Activated CD8-positive, alpha-beta memory T cell treated with anti-CD3 and anti-CD28 coated beads for 36 hours (primary cell): ENCODE measurements around the gene FAM151B. TPM values are rescaled to one million over a fixed set of nuclear protein-coding genes. Genes with fewer than 3 reads are reported as not detected.
"Not testable (repeated sequence)": the region's sequence is repeated elsewhere in the genome, so short reads cannot be mapped to it uniquely, and the experiment has no call there.

Source experiments
- CTCF ChIA-PET: fragments of 350-600 bp; sonication (Branson Sonifier 250); formaldehyde crosslinking; loops from one replicate; lab custom pipeline; 2021; ENCODE audit warnings: antibody characterized with exemption; lab: Charles Lee
- POLR2A ChIA-PET: fragments of 350-600 bp; sonication (Branson Sonifier 250); formaldehyde crosslinking; loops from one replicate; lab custom pipeline; 2021; ENCODE audit warnings: antibody characterized with exemption; lab: Charles Lee
- total RNA-seq, 2 experiments: library from RNA; stranded (reverse); gene quantifications; one replicate each; pipeline ENCODE4 v1.2.3, GENCODE V29; 2021

Gene FAM151B
- total RNA-seq, 2 experiments from 2014 or later, result 0.10 to 0.42 TPM

DNA sequence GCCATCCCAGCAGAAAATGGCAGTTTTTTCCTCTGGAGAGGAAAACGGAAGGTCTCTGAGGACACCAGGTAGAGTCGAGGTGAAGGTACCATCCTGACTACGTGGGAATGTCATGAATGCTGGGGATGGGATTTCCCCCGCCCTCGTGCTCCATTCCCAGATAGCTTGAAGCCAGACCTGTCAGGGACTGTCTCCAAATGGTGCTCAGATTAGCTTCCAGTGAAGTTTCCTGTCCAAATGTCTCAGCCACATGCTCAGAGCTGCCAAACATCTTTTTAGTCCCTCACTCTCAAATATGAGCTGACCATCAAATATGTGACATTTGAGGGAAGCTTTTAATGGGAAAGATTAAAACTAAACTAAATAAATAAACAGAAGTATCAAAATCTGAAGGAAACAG, 89.8 kb downstream of the FAM151B start:
- ChIA-PET POLR2A (no interaction called here), CTCF (no interaction called here)

DNA sequence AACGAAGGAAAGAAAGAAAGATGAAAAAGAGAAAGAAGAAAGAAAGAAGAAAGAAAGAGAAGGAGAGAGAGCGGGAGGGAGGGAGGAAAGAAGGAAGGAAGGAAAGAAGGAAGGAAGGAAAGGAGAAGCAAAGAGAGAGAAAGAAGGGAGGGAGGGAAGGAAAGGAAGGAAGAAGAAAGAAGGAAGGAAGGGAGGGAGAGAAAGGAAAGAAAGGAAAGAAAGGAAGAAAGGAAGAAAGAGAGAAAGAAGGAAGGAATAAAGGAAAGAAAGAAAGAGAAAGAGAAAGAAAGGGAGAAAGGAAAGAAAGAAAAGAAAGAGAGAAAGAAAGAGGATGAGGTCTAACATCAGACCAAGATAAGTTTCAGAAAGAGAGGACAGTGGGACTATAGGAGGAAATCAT, 91.2 kb downstream of the FAM151B start:
- CTCF ChIA-PET, result no interaction called here
- POLR2A ChIA-PET, result no interaction called here

DNA sequence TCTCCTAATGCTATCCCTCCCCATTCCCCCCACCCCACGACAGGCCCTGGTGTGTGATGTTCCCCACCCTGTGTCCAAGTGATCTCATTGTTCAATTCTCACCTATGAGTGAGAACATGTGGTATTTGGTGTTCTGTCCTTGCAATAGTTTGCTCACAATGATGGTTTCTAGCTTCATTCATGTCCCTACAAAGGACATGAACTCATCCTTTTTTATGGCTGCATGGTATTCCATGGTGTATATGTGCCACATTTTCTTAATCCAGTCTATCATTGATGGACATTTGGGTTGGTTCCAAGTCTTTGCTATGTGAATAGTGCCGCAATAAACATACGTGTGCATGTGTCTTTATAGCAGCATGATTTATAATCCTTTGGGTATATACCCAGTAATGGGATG, 92.4 kb downstream of the FAM151B start:
- POLR2A ChIA-PET, CTCF ChIA-PET: not testable (repeated sequence)

DNA sequence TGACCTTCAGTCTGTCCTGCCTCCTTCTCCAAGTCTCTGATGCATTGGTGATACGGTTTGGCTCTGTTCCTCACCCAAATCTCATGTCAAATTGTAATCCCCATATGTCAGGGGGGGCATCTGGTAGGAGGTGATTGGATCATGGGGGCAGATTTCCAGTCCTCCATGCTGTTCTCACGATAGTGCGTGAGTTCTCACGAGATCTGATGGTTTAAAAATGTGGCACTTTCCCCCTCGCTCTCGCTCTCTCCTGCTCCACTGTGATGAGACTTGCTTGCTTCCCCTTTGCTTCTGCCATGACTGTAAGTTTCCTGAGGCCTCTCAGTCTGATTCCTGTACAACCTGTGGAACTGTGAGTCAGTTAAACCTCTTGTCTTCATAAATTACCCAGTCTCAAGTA, 96.9 kb downstream of the FAM151B start:
- CTCF ChIA-PET, result interaction anchor here (0.6 kb wide), 1 partner anchor 36 kb away, joined by 3 read pairs; no protein-coding TSS in a partner anchor
- POLR2A ChIA-PET, result no interaction called here

DNA sequence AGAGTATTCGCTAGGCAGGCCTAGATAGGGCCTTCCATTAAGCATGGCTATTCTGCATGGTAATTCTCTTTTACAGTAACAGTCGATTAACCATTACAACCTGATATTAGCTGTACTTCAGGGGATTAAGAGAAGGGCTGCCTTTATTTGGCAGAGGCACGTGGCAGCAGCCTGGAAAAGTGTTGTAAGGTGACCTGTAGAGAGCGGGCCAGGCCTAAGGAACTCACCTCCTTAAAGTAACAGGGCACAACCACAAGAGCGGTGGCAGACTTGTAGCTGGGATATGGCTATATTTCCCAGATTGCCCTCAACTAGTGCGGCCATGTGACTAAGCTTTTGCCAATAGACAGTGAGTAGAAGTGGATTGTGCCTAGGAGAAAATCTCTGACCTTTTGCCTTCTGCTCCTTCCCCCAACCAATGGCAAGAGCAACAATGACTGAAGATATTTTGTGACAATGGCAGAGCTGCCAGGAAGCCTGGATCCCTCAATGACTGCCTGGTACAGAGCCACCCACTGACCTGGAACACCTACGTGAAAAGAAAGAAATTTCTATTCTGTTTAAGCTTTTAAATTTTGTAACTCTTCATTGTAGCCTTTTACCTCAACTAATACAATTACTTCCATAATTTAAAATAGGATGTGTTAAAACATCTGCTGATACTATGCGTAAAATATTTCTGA, 101.1 kb downstream of the FAM151B start:
- ChIA-PET CTCF (no interaction called here), POLR2A (no interaction called here)

DNA sequence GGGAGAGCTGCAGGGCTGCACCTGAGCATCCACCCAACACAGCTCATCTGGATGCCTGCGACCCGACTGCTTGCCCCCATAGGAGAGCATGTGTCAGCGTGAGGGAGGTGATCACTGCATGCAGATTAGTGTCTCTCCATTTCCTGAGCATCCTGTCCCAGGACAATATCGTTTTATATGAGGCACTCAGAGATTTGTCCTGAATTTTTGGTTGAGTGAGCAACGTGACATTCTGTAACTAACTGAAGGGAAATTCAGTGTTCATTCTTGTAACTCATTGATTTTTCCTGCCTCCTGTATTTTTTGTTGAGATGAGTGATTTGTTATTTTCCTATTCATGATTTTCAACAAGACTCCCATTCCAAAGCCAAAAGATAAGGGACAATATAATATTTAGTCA, 102.9 kb downstream of the FAM151B start:
- CTCF ChIA-PET, result no interaction called here

DNA sequence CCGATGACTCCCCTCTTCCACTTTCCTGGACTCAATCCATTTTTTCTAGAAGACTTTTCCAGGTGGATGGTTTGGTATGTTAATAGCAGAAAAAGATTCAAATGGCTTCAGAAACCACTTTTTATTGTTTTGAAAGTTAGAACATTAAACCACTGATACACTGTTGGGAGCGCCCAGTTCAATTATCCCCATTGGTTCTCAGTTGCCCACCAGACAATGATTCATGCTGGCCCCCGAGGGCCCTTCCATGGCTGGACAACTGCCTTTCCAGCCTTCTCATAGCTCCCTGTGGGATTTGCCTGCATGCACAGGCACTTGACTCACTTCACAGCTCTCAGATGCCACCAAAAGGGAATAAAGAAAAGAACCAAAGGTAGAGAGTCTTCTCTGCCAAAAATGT, 103.5 kb downstream of the FAM151B start:
- CTCF ChIA-PET, result no interaction called here
- POLR2A ChIA-PET, result no interaction called here

More for the DNA sequence above, 102.9 kb downstream of the FAM151B start:
- POLR2A ChIA-PET, result no interaction called here

DNA sequence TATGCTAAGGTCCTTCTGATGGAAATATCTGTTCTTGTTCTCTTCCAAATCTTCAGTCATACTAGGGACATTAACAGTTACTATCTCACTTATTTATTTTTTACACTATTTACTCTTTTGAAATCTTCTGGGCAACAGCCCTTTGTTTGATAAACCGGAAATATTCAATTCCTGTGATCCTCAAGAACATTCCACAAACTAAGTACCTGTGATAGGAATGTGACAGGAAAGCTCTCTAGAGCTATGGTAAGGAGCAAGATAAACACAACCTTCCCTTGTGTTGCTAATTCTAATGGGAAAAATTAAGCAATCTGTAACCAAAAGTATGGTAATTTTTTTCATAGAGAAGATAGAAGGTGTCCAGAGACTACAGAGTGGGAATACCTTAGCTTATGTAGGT, 104.2 kb downstream of the FAM151B start:
- ChIA-PET POLR2A (no interaction called here), CTCF (no interaction called here)

Other genes starting within 250 kb of the FAM151B start
- 10 to 100 TPM; 26.5 to 27.8 TPM for gene SERINC5, start 232.1 kb upstream of the FAM151B start, total RNA-seq
- not detected for gene SPZ1, start 168.1 kb upstream of the FAM151B start, total RNA-seq
- 10 to 100 TPM in 1 of 2 experiments, 1 to 10 TPM in 1; 9.2 to 16.3 TPM for gene ZFYVE16, start 80.0 kb upstream of the FAM151B start, total RNA-seq
- gene ANKRD34B, start 82.2 kb downstream of the FAM151B start, total RNA-seq, result not detected
- 10 to 100 TPM; 21.7 to 22.4 TPM for gene MSH3, start 166.6 kb downstream of the FAM151B start, total RNA-seq
- gene DHFR, start 166.9 kb downstream of the FAM151B start, total RNA-seq, result 100 to 1,000 TPM in 1 of 2 experiments, 10 to 100 TPM in 1; 96.3 to 102 TPM